Stimulated activated CD8-positive, alpha-beta memory T cell treated with anti-CD3 and anti-CD28 coated beads, Interleukin-15, amount 100 ng/mL, for 4 hours (primary cell): ENCODE data around the gene EDEM2.
"Not testable (repeated sequence)": the region's sequence is repeated elsewhere in the genome, so short reads cannot be mapped to it uniquely, and the experiment has no call there.

Experiments
- DNase-seq, 2 donors: peaks; one replicate each; pipeline ENCODE4 v3.0.0-alpha.2; 2020; ENCODE audit warnings: low read depth in 2 of 2

The EDEM2 gene

GRCh38 chr20:35171438-35171752, 24.3 kb upstream of the EDEM2 start:
- no peak for DNase-seq

DNA sequence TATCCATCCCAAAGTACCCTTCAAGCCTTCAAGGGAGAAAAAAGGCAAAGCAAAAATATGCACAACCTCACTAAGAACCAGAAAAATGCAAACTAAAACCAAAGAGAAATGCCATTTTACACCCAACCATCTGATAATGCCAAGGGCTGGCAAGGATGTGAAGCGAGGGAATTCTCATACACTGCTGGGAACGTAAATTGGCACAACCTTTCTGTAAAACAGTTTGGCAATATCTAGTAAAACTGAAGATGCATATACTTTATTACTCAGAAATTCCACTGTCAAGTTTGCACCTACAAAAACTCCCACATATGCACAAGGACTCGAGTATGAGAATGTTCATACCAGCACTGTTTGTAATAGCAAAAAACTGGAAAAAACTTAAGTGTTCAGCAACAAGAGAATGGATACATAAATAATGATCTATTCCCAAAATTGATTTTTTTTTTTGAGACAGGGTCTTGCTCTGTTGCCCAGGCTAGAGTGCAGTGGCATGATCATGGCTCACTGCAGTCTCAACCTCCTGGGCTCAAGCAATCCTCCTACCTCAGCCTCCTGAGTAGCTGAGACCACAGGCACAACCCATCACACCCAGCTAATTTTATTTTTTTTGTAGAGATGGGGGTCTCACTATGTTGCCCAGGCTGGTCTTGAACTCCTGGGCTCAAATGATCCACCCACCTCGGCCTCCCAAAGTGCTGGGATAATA, 21.7 kb upstream of the EDEM2 start:
- DNase-seq = not testable (repeated sequence)

- no peak for DNase-seq
Observed at GRCh38 chr20:35167787-35168186, 20.7 kb upstream of the EDEM2 start.

DNA sequence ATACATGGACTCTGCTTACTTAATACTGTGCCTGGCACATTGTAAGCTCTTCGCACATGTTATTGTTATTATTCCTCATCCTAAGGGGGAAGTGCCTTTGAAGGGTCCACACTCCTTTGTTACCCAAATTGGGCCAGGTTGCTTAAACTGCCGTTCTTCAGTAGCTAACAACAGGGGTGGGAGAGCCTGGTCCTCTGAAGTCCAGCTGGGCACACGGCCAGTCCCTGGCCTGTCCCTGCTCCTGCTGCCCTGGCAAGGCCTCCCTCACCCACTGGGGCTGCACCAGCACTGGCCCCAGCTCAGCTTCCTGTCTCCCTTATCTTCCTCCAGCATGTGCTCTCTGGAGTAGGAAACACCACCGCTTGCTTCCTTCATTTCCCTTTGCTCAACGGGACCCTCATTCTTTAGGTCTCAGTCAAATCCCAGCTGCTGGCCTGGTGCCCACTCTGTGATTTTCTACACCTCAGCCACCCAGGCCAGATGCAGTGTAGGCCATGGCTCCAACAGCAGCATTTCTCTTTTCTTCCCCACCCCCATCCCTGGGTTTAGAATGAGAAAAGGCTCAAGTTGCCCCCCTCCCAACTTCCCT, 19.2 kb upstream of the EDEM2 start:
- DNase-seq = no peak

GRCh38 chr20:35165221-35166185, 18.4 kb upstream of the EDEM2 start:
- DNase-seq = no peak

DNA sequence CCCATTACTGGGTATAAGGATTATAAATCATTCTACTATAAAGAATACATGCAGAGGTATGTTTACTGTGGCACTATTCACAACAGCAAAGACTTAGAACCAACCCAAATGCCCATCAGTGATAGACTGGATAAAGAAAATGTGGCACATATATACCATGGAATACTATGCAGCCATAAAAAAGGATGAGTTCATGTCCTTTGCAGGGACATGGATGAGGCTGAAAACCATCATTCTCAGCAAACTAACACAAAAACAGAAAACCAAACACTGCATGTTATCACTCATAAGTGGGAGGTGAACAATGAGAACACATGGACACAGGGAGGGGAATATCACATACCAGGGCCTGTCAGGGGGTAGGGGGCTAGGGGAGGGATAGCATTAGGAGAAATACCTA, 17.4 kb upstream of the EDEM2 start:
- DNase-seq = not testable (repeated sequence)

GRCh38 chr20:35160341-35160740, 13.2 kb upstream of the EDEM2 start:
- not testable (repeated sequence) for DNase-seq

DNA sequence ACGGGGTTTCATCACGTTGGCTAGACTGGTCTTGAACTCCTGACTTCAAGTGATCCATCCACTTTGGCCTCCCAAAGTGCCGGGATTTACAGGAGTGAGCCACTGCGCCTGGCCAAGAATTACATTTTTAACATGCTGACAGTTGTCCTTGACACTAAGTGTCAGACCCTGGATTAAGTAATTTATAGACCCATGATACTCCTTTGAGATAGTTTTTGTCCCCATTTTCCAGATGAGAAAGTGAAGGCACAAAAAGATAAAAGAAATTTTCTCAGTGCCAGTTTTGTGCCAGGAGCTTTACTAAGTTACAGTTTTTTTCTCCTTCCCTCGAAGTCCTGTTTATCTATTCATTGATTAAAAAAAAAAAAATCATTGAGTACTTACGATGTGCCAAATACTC, 9.8 kb upstream of the EDEM2 start:
- no peak for DNase-seq

- no peak for DNase-seq
Observed at GRCh38 chr20:35155936-35156335, 8.8 kb upstream of the EDEM2 start.

GRCh38 chr20:35151736-35152135, 4.6 kb upstream of the EDEM2 start:
- DNase-seq = no peak

- no peak for DNase-seq
Observed at GRCh38 chr20:35150846-35151579, 3.9 kb upstream of the EDEM2 start.

DNA sequence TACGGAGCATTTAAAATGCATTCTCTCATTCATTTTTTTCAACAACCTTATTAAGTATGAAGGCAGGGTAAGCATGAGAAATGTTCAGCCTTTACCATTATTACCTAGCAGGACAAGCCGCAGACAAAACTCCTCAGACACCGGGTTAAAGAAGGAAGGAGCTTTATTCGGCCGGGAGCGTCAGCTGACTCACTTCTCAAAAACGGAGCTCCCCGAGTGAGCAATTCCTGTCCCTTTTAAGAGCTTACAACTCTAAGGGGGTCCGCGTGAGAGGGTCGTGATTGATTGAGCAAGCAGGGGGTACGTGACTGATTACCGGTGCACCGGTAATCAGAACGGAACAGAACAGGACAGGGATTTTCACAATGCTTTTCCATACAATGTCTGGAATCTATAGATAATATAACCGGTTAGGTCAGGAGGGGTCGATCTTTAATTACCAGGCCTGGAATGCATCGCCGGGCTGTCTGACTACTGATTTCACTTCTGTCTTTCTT, 487 bp upstream of the EDEM2 start:
- not testable (repeated sequence) for DNase-seq

- no peak for DNase-seq
Observed at GRCh38 chr20:35146299-35146919, 727 bp downstream of the EDEM2 start.

- DNase-seq = no peak
Observed at GRCh38 chr20:35145141-35145564, 2.0 kb downstream of the EDEM2 start.

DNA sequence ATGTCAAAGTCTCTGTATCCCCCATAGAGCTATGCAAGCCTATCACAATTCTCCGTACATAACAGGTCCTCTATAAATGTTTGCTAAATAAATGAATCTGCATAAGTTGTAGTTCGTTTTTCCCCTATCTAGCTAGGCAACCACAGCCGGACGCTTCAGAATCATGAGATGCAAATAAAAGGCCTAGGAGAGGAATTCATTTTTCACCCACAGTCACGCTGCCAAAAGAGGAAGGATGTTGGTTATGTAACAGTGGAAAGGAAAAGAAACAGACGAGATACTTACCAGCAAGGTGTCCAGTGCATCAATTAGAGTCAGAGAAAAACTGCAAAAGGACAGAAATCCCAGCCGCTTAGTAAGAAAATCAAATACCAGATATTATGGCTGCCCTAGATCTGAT, 2.4 kb downstream of the EDEM2 start:
- no peak for DNase-seq

- no peak for DNase-seq
Observed at GRCh38 chr20:35135867-35136586, 11.1 kb downstream of the EDEM2 start.

DNA sequence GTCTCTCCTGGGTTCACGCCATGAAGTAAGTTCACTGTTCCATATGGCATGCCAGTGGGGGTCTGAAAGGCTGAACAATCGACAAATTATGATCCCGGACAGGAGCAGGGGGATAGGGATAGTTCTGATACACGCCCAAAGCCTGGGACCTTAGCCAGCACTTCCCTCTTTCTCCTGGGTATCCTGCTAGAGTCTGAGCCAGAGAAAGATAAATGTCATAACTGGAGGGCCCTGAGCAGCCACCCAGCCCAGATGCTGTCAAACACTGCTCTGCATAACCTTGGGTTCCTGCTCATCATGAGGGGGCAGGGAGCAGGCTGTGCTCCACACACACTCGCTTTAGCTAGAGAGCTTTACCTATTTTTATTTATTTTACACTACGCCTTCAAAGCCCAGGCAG, 12.3 kb downstream of the EDEM2 start:
- no peak for DNase-seq

GRCh38 chr20:35134472-35134871, 12.7 kb downstream of the EDEM2 start:
- no peak for DNase-seq

GRCh38 chr20:35133735-35134134, 13.4 kb downstream of the EDEM2 start:
- DNase-seq = no peak

DNA sequence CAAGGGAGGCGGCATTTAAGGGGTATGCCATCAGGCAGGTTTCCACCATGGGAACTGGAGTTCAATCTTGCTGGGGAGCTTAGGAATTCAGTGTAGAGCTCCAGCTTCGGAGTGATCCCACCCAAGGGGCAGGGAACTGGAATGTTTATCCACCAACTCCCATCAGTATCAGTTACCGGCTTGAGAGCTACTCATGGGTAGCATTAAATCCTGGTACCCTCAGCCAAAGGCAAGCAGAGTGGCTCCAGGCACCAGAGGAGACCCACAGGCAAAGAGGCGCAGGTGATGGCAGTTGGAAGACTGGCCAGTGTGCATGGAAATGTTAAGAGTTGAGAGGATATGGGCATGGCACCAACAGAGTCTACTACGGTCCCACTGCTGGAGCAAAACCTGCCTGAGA, 14.1 kb downstream of the EDEM2 start:
- DNase-seq = no peak

DNA sequence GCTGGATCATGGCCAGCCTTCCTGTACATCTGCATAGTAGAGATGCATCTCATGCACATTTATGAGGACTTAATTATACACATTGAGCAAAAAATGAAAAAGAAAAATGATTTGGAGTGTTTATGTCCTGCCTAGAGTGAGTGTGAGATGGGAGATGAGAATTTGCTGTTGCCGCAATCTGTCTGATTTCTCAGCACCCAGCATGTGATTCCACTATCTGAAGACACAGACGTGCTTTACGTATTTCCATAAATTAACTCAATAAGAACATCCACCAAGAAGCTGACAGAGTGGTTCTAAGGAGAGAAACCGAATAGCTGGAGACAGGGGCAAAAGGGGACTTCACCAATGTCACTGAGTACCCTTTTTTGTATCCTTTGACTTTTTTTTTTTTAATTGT, 15.2 kb downstream of the EDEM2 start:
- DNase-seq = no peak
